HCT116 (cell line): ENCODE results near the gene NCOA5. TPM values are rescaled to one million over a fixed set of nuclear protein-coding genes. Genes with fewer than 3 reads are reported as not detected.

Source experiments
- ATAC-seq: fragments of 200-7000 bp; cut with Tn5 transposase; 2 replicates; pipeline ENCODE4 v1.9.1; 2020; ENCODE audit warnings: mild to moderate bottlenecking, moderate library complexity
- BruUV-seq: library from RNA; stranded (reverse); fragments of 400-500 nt; replicated peaks from 2 replicates; lab custom pipeline; 2021; lab: Mats Ljungman, UMichigan
- CTCF ChIA-PET: fragments of 300-600 bp; sonication (Branson Sonifier 250); formaldehyde crosslinking; loops from one replicate; lab custom pipeline; 2021; ENCODE audit warnings: antibody characterized with exemption; lab: Charles Lee
- POLR2A ChIA-PET: fragments of 300-600, 350-600 bp; sonication (Branson Sonifier 250); formaldehyde crosslinking; loops from one replicate; lab custom pipeline; 2021; ENCODE audit warnings: antibody characterized with exemption; lab: Charles Lee
- RAD21 ChIA-PET, 2 experiments: fragments of 300-600 bp; sonication (Branson Sonifier 250); formaldehyde crosslinking; loops; one replicate each; lab custom pipeline; 2023; ENCODE audit warnings: low total read pairs in 2 of 2; ENCODE audit not compliant: uncharacterized antibody in 2 of 2, unreplicated experiment in 2 of 2, low non-redundant PET in 1 of 2; lab: Charles Lee
- DNase-seq: peaks from one replicate; pipeline ENCODE4 v3.0.0-alpha.2; 2010; ENCODE audit warnings: low read depth, low spot score
- H2AFZ ChIP-seq: fragments of 200-600 bp; shearing (Covaris generic), sonication (generic); 2 replicates; pipeline ENCODE4 v1.6.1; 2017; ENCODE audit warnings: low read depth, mixed run types, mixed read lengths, antibody characterized with exemption, low read length; ENCODE audit not compliant: poor library complexity, severe bottlenecking
- H3K27ac ChIP-seq: 2 replicates; pipeline ENCODE4 v1.5.1; 2012; ENCODE audit warnings: low read depth, low read length
- H3K27me3 ChIP-seq: fragments of 200-600 bp; sonication (generic); 2 replicates; pipeline ENCODE4 v1.6.1; 2016; ENCODE audit warnings: mixed run types, low read length, mixed read lengths; ENCODE audit not compliant: insufficient read depth
- H3K36me3 ChIP-seq, 2 experiments: fragments of 200-500 bp in 1 of 2; fragments of 200-600 bp in 1 of 2; sonication (Bioruptor generic) in 1 of 2; sonication (generic) in 1 of 2; 2 replicates each; pipeline versions ENCODE4 v1.5.1 to v1.6.1; 2014 to 2016; ENCODE audit warnings: low read length in 2 of 2, inconsistent platforms in 1 of 2, mixed read lengths in 1 of 2, mixed run types in 1 of 2; ENCODE audit not compliant: insufficient read depth in 2 of 2, control insufficient read depth in 1 of 2
- H3K4me1 ChIP-seq, 2 experiments: fragments of 200-600 bp in 1 of 2; sonication (generic) in 1 of 2; 2 replicates each; pipeline versions ENCODE4 v1.5.1 to v1.6.1; 2012 to 2017; ENCODE audit warnings: low read length in 2 of 2, inconsistent platforms in 1 of 2, mild to moderate bottlenecking in 1 of 2, mixed read lengths in 1 of 2, mixed run types in 1 of 2, moderate library complexity in 1 of 2; ENCODE audit not compliant: insufficient read depth in 2 of 2, control insufficient read depth in 1 of 2
- H3K4me2 ChIP-seq: fragments of 200-600 bp; sonication (generic); 2 replicates; pipeline ENCODE4 v1.6.1; 2017; ENCODE audit warnings: mixed run types, low read length, mixed read lengths
- H3K4me3 ChIP-seq, 2 experiments: fragments of 200-600 bp in 1 of 2; sonication (generic) in 1 of 2; replicated peaks in 1 of 2; 2 replicates each; pipeline ENCODE4 v1.5.1; 2011 to 2016; ENCODE audit warnings: low read length in 2 of 2, control low read depth in 1 of 2, low read depth in 1 of 2, mild to moderate bottlenecking in 1 of 2, mixed read lengths in 1 of 2, mixed run types in 1 of 2
- H3K79me2 ChIP-seq: fragments of 200-600 bp; sonication (generic); 2 replicates; pipeline ENCODE4 v1.6.1; 2017; ENCODE audit warnings: mild to moderate bottlenecking, mixed run types, low read length, moderate library complexity, mixed read lengths; ENCODE audit not compliant: insufficient read depth
- H3K9ac ChIP-seq: fragments of 200-600 bp; sonication (generic); 2 replicates; pipeline ENCODE4 v1.6.1; 2016; ENCODE audit warnings: low read length, mixed read lengths
- H3K9me2 ChIP-seq: fragments of 200-600 bp; sonication (generic), shearing (Covaris generic); 2 replicates; pipeline ENCODE4 v1.6.1; 2017; ENCODE audit warnings: mixed run types, mild to moderate bottlenecking, moderate library complexity; ENCODE audit not compliant: insufficient read depth
- H3K9me3 ChIP-seq, 2 experiments: fragments of 200-500 bp in 1 of 2; fragments of 200-600 bp in 1 of 2; sonication (Bioruptor generic) in 1 of 2; sonication (generic) in 1 of 2; 2 replicates each; pipeline ENCODE4 v1.6.1; 2014 to 2017; ENCODE audit warnings: low read length in 2 of 2, mixed read lengths in 2 of 2, inconsistent platforms in 1 of 2, low read depth in 1 of 2, mild to moderate bottlenecking in 1 of 2, mixed run types in 1 of 2, moderate library complexity in 1 of 2; ENCODE audit not compliant: control insufficient read depth in 1 of 2, insufficient read depth in 1 of 2
- H4K20me1 ChIP-seq: fragments of 200-600 bp; sonication (generic), shearing (Covaris generic); 2 replicates; pipeline ENCODE4 v1.6.1; 2017; ENCODE audit warnings: mixed run types, mild to moderate bottlenecking, moderate library complexity; ENCODE audit not compliant: insufficient read depth
- CBX3 ChIP-seq: IDR thresholded peaks from 2 replicates; pipeline ENCODE4 v1.6.1; 2012; ENCODE audit warnings: low read depth
- CEBPB ChIP-seq: IDR thresholded peaks from 2 replicates; pipeline ENCODE4 v1.6.1; 2012; ENCODE audit warnings: low read depth
- EGR1 ChIP-seq: IDR thresholded peaks from 2 replicates; pipeline ENCODE4 v1.6.1; 2012; ENCODE audit warnings: low read depth
- EZH2phosphoT487 ChIP-seq: fragments of 200-600 bp; IDR thresholded peaks from 2 replicates; pipeline ENCODE4 v1.6.1; 2018; ENCODE audit warnings: antibody characterized with exemption, borderline replicate concordance
- JUND ChIP-seq: IDR thresholded peaks from 2 replicates; pipeline ENCODE4 v1.6.1; 2012
- POLR2AphosphoS5 ChIP-seq: IDR thresholded peaks from 2 replicates; pipeline ENCODE4 v1.6.1; 2011; ENCODE audit warnings: mild to moderate bottlenecking, low read depth, low read length, moderate library complexity
- SIN3A ChIP-seq: IDR thresholded peaks from 2 replicates; pipeline ENCODE4 v1.6.1; 2012; ENCODE audit warnings: low read depth
- SP1 ChIP-seq: IDR thresholded peaks from 2 replicates; pipeline ENCODE4 v1.6.1; 2012; ENCODE audit warnings: low read depth
- SRF ChIP-seq: IDR thresholded peaks from 2 replicates; pipeline ENCODE4 v1.6.1; 2012; ENCODE audit warnings: low read depth
- TCF7L2 ChIP-seq: IDR thresholded peaks from 2 replicates; pipeline ENCODE4 v1.7.0; 2011; ENCODE audit warnings: borderline replicate concordance, inconsistent platforms; ENCODE audit not compliant: insufficient read depth, insufficient read length; ENCODE audit errors: extremely low read depth
- ZFX ChIP-seq: fragments of 450-650 bp; IDR thresholded peaks from 2 replicates; pipeline ENCODE4 v1.6.1; 2017
- ZNF274 ChIP-seq: fragments of 200-500 bp; sonication (Bioruptor generic); IDR thresholded peaks from 2 replicates; pipeline ENCODE4 v1.6.1; 2014; ENCODE audit warnings: mild to moderate bottlenecking, low read depth, low read length, inconsistent platforms
- intact Hi-C: fragments of 100-400 bp; cut with micrococcal nuclease; formaldehyde crosslinking; loops from 2 replicates; pipeline ENCODE4 v1.10.0; 2022
- total RNA-seq: library from RNA; stranded (reverse); gene quantifications from one replicate; pipeline ENCODE4 v1.2.1, GENCODE V29; 2021; ENCODE audit not compliant: unreplicated experiment
- TF ChIP-seq, protein P1 (sequence below): IDR thresholded peaks from 2 replicates; pipeline ENCODE4 v1.6.1; 2011; ENCODE audit warnings: mild to moderate bottlenecking, low read length, moderate library complexity; ENCODE audit not compliant: insufficient replicate concordance; ENCODE audit errors: extremely low read depth

Gene NCOA5
- total RNA-seq, 1 experiment from 2014 or later: 31.6 TPM

- TF ChIP-seq ZNF274 (no peak), SRF (no peak), CBX3 (no peak), SIN3A (no peak), CEBPB (no peak), JUND (no peak), TCF7L2 (no peak), EGR1 (no peak), ZFX (no peak), POLR2AphosphoS5 (no peak), SP1 (no peak), EZH2phosphoT487 (no peak)
- TF ChIP-seq, protein P1, sequence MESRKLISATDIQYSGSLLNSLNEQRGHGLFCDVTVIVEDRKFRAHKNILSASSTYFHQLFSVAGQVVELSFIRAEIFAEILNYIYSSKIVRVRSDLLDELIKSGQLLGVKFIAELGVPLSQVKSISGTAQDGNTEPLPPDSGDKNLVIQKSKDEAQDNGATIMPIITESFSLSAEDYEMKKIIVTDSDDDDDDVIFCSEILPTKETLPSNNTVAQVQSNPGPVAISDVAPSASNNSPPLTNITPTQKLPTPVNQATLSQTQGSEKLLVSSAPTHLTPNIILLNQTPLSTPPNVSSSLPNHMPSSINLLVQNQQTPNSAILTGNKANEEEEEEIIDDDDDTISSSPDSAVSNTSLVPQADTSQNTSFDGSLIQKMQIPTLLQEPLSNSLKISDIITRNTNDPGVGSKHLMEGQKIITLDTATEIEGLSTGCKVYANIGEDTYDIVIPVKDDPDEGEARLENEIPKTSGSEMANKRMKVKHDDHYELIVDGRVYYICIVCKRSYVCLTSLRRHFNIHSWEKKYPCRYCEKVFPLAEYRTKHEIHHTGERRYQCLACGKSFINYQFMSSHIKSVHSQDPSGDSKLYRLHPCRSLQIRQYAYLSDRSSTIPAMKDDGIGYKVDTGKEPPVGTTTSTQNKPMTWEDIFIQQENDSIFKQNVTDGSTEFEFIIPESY: no peak
- intact Hi-C loops: no loop called here
Observed at GRCh38 chr20:46121184-46121930, 31.6 kb upstream of the NCOA5 start.

More at GRCh38 chr20:46121184-46121930, 31.6 kb upstream of the NCOA5 start:
- Histone ChIP-seq H3K9me2 (no peaks in the 10 kb centered on the region), H3K27me3 (no peaks in the 10 kb centered on the region), H4K20me1 (no peaks in the 10 kb centered on the region), H2AFZ (no peak overlapping the region), H3K79me2 (peaks cover 12% of the 10 kb centered on the region), H3K4me1 (peaks cover 11 to 15% of the 10 kb centered on the region in 2 experiments), H3K36me3 (peaks cover 0 to 14% of the 10 kb centered on the region in 2 experiments; a peak in 2 of 4 replicates), H3K9ac (no peak overlapping the region), H3K9me3 (no peaks in the 10 kb centered on the region), H3K4me2 (no peak overlapping the region), H3K4me3 (no peak overlapping the region), H3K27ac (no peak overlapping the region)
- CTCF ChIA-PET: no interaction called here
- RAD21 ChIA-PET: no interaction called here
- no TSS peak for BruUV-seq
- ATAC-seq (no peak), DNase-seq (no peak)
- POLR2A ChIA-PET: no interaction called here
